Naive thymus-derived CD4-positive, alpha-beta T cell (primary cell): ENCODE measurements around the gene CPS1. TPM values are rescaled to one million over a fixed set of nuclear protein-coding genes. Genes with fewer than 3 reads are reported as not detected.

Experiments used
- ATAC-seq: fragments of 150-1000 bp; cut with Tn5 transposase; 2 replicates; pipeline ENCODE4 v1.10.0; 2021; ENCODE audit warnings: mild to moderate bottlenecking, moderate library complexity
- CTCF ChIA-PET: fragments of 350-600 bp; sonication (Branson Sonifier 250); formaldehyde crosslinking; loops from one replicate; lab custom pipeline; 2021; ENCODE audit warnings: antibody characterized with exemption; lab: Charles Lee
- POLR2A ChIA-PET: fragments of 350-600 bp; sonication (Branson Sonifier 250); formaldehyde crosslinking; loops from one replicate; lab custom pipeline; 2021; ENCODE audit warnings: antibody characterized with exemption, inconsistent platforms; lab: Charles Lee
- DNase-seq, 9 donors: peaks; one replicate each; pipeline versions ENCODE4 v3.0.0 to v3.0.0-alpha.2; 2020 to 2022; ENCODE audit warnings: mixed read lengths in 1 of 9
- H3K27ac ChIP-seq: one replicate; pipeline ENCODE4 v1.7.0; 2013; ENCODE audit warnings: mild to moderate bottlenecking, low read depth, low read length, moderate library complexity
- H3K27me3 ChIP-seq, 2 donors: one replicate each; pipeline ENCODE4 v1.7.0; 2013; ENCODE audit warnings: low read length in 2 of 2, mild to moderate bottlenecking in 2 of 2, moderate library complexity in 2 of 2; ENCODE audit not compliant: control insufficient read depth in 2 of 2, insufficient read depth in 2 of 2
- H3K36me3 ChIP-seq, 3 experiments: 1 replicate in 2 of 3; 2 replicates in 1 of 3; pipeline ENCODE4 v1.7.0; 2013; ENCODE audit warnings: low read length in 3 of 3, mild to moderate bottlenecking in 3 of 3, moderate library complexity in 1 of 3; ENCODE audit not compliant: insufficient read depth in 3 of 3, control insufficient read depth in 2 of 3
- H3K4me1 ChIP-seq, 2 donors: one replicate each; pipeline ENCODE4 v1.7.0; 2013; ENCODE audit warnings: low read length in 2 of 2, mild to moderate bottlenecking in 2 of 2, moderate library complexity in 1 of 2; ENCODE audit not compliant: control insufficient read depth in 2 of 2, insufficient read depth in 2 of 2
- H3K4me3 ChIP-seq: 2 replicates; pipeline ENCODE4 v1.7.0; 2013; ENCODE audit warnings: mild to moderate bottlenecking, low read length
- H3K9me3 ChIP-seq, 3 experiments: 1 replicate in 2 of 3; 2 replicates in 1 of 3; pipeline ENCODE4 v1.7.0; 2013; ENCODE audit warnings: low read length in 3 of 3; ENCODE audit not compliant: control insufficient read depth in 2 of 3
- H3K27ac Mint-ChIP-seq, 9 donors: one replicate each; pipeline ENCODE4 v1.8.0; 2020 to 2022; ENCODE audit warnings: mixed read lengths in 9 of 9, mild to moderate bottlenecking in 8 of 9, moderate library complexity in 5 of 9, inconsistent platforms in 2 of 9
- H3K27me3 Mint-ChIP-seq, 5 donors: one replicate each; pipeline ENCODE4 v1.8.0; 2021 to 2022; ENCODE audit warnings: mixed read lengths in 5 of 5, mild to moderate bottlenecking in 1 of 5
- H3K36me3 Mint-ChIP-seq, 5 donors: one replicate each; pipeline ENCODE4 v1.8.0; 2020 to 2022; ENCODE audit warnings: mixed read lengths in 5 of 5, mild to moderate bottlenecking in 3 of 5, inconsistent platforms in 1 of 5
- H3K4me1 Mint-ChIP-seq, 7 donors: one replicate each; pipeline ENCODE4 v1.8.0; 2020 to 2022; ENCODE audit warnings: mixed read lengths in 7 of 7, mild to moderate bottlenecking in 3 of 7, inconsistent platforms in 1 of 7
- H3K4me3 Mint-ChIP-seq, 10 donors: one replicate each; pipeline ENCODE4 v1.8.0; 2020 to 2022; ENCODE audit warnings: mild to moderate bottlenecking in 10 of 10, mixed read lengths in 10 of 10, moderate library complexity in 6 of 10, inconsistent platforms in 2 of 10
- H3K9me3 Mint-ChIP-seq, 11 donors: one replicate each; pipeline ENCODE4 v1.8.0; 2020 to 2022; ENCODE audit warnings: mixed read lengths in 11 of 11, mild to moderate bottlenecking in 4 of 11, inconsistent platforms in 1 of 11, moderate library complexity in 1 of 11
- intact Hi-C, 2 donors: fragments of 100-400 bp; cut with micrococcal nuclease; formaldehyde crosslinking; loops; one replicate each; pipeline ENCODE4 v1.15.1; 2023
- polyA plus RNA-seq, 2 donors: library from polyadenylated mRNA; unstranded; fragments of 300-500 nt; fragmentation: Illumina TruSeq; gene quantifications; one replicate each; pipeline ENCODE4 v1.2.3, GENCODE V29; 2021
- total RNA-seq, 6 experiments: library from RNA in 5 of 6; stranded (reverse) in 5 of 6; gene quantifications; 1 replicate in 5 of 6; 2 replicates in 1 of 6; pipeline ENCODE4 v1.2.3 and lab custom pipeline; 2021 to 2026

CPS1 gene
- total and polyA plus RNA-seq, 7 experiments from 2014 or later: 0.29 to 1.2 (median 0.73) TPM; not detected in 3

DNA sequence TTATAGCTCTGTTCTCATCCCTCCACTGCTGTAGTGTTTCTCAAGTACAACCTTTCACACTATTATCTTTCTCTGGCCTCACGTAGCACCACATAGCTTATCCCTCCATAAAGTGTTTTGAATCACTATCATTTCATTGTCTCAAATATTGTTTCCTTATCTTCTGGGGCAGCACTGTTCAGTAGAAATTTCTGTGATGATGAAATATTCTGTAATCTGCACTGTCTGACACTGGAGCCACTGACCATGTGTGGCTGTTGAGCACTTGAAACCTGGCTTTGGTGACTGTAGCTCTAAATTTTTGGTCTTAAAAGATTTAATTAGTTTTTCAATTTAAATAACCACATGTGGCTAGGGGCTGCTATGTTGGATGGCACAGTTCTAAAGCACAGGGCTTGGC lies 78.9 kb downstream of the CPS1 start:
- CTCF ChIA-PET: no interaction called here
- ATAC-seq: no peak
- no peak overlapping the region for H3K27ac Mint-ChIP-seq

DNA sequence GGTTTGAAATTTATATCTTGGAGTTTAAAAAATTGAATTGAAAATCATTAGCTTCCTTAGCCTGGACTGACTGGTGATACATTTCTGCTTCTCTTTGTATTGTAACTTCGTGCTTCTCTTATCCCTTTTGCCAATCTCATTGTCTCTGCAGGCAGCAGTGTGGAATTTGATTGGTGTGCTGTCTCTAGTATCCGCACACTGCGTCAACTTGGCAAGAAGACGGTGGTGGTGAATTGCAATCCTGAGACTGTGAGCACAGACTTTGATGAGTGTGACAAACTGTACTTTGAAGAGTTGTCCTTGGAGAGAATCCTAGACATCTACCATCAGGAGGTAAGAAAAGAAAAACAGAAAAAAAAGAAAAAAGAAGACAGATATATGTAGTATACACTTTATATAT lies 85.9 kb downstream of the CPS1 start:
- Histone ChIP-seq H3K27me3 (no peaks in the 10 kb centered on the region), H3K4me3 (no peak overlapping the region), H3K27ac (no peak overlapping the region), H3K9me3 (no peaks in the 10 kb centered on the region), H3K4me1 (no peaks in the 10 kb centered on the region), H3K36me3 (no peaks in the 10 kb centered on the region)
- H3K4me1 Mint-ChIP-seq: no peaks in the 10 kb centered on the region
- no peaks in the 10 kb centered on the region for H3K27me3 Mint-ChIP-seq
- no peaks in the 10 kb centered on the region for H3K36me3 Mint-ChIP-seq
- ChIA-PET POLR2A (no interaction called here), CTCF (no interaction called here)
- H3K4me3 Mint-ChIP-seq: no peak overlapping the region
- peaks cover 0 to 4% (median 0%) of the 10 kb centered on the region in 11 donors for H3K9me3 Mint-ChIP-seq
- DNase-seq: no peak
- no peak overlapping the region for H3K27ac Mint-ChIP-seq
- intact Hi-C loops: no loop called here
- ATAC-seq: no peak

More for the DNA sequence above, 78.9 kb downstream of the CPS1 start:
- Mint-ChIP-seq H3K27me3 (peaks cover 0 to 4% (median 0%) of the 10 kb centered on the region in 5 donors), H3K4me3 (no peak overlapping the region), H3K4me1 (no peaks in the 10 kb centered on the region), H3K36me3 (no peaks in the 10 kb centered on the region), H3K9me3 (peaks cover 0 to 4% (median 0%) of the 10 kb centered on the region in 11 donors)
- Histone ChIP-seq H3K27ac (no peak overlapping the region), H3K4me3 (no peak overlapping the region), H3K36me3 (no peaks in the 10 kb centered on the region), H3K27me3 (no peaks in the 10 kb centered on the region), H3K4me1 (no peaks in the 10 kb centered on the region), H3K9me3 (no peaks in the 10 kb centered on the region)
- intact Hi-C loops: no loop called here
- POLR2A ChIA-PET: no interaction called here
- DNase-seq: no peak

DNA sequence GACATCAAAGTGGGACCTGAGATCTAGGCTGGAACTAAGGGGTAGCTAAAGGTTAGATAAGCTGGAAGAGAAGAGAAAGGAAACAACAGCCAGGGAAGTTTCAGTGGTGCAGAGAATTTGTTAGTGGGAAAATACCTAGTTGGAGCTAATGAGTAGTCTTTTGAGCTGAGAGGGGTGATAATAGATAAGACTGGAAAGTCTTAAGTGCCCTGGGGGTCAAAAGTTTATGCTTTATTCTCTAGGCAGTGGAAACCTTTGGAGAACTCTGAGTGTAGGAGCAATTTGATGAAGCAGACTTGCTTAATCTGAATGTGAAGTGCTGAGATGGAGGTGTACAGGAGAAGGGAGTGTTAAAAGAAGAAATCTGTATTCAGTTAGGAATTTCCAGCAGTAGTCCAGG lies 90.8 kb downstream of the CPS1 start:
- DNase-seq (no peak), ATAC-seq (no peak)
- H3K9me3 Mint-ChIP-seq: no peaks in the 10 kb centered on the region
- no peak overlapping the region for H3K27ac Mint-ChIP-seq
- Histone ChIP-seq H3K9me3 (no peaks in the 10 kb centered on the region), H3K4me3 (no peak overlapping the region), H3K36me3 (no peaks in the 10 kb centered on the region), H3K4me1 (no peaks in the 10 kb centered on the region), H3K27me3 (no peaks in the 10 kb centered on the region), H3K27ac (no peak overlapping the region)
- POLR2A ChIA-PET: no interaction called here
- H3K36me3 Mint-ChIP-seq: no peaks in the 10 kb centered on the region
- H3K27me3 Mint-ChIP-seq: no peaks in the 10 kb centered on the region
- H3K4me3 Mint-ChIP-seq: no peak overlapping the region
- no peaks in the 10 kb centered on the region for H3K4me1 Mint-ChIP-seq
- CTCF ChIA-PET: no interaction called here
- intact Hi-C loops: no loop called here

DNA sequence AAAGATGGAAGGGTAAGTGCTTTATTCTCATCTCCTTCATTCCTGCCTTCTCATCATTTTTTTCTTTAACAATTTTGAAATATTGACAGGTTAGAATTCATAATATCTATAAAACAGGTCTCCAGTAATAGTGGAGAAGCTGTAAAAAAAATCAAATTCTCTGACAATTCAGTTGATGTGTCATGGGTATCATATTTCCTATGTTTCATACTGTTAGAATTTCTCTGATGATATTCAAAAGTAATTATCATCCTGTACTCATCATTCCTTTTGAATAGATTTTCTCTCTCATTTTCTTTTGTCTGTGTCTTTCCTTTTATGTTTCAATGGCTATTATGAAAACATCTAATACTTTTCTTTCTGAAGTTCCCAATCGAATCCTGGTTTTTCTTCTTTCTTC lies 97.7 kb downstream of the CPS1 start:
- intact Hi-C loops: no loop called here

DNA sequence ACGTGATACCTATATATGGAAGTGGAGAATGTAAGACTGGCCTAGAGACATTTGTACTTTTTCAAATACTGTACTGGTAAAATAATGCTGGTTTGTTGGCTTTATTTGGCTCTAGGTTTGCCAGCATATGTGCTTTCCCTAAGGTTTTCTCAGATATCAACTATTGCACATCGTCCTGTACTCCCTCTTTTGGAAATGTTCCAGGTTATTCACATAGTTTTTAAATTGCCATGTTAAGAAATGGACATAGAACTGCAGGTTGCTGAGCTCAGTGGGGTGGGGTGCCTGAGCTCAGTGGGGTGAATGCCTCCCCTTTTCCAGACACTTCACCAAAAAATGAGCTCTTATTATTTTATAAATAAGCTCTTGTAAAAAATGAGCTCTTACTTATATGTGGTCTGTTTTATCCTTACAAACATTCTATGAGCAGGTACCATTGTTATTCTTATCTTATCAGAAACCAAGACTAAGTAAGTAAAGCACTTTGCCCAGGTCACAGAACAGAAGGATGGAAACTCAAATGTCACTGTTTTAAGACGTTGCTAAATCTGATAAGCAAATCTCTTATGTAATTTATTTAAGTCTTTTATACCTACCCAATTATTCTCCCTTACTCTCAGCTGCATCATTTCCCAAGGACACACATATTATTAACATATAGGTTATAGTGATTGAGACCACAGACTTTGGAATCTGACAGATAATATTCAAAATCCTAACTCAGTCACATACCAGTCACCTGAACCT lies 99.0 kb downstream of the CPS1 start:
- Histone ChIP-seq H3K27me3 (no peaks in the 10 kb centered on the region), H3K9me3 (no peaks in the 10 kb centered on the region), H3K36me3 (no peaks in the 10 kb centered on the region), H3K27ac (no peak overlapping the region), H3K4me1 (no peaks in the 10 kb centered on the region), H3K4me3 (no peak overlapping the region)
- ATAC-seq: no peak
- intact Hi-C loops: no loop called here
- H3K27me3 Mint-ChIP-seq: no peaks in the 10 kb centered on the region
- POLR2A ChIA-PET: no interaction called here
- CTCF ChIA-PET: no interaction called here
- peaks cover 0 to 4% (median 0%) of the 10 kb centered on the region in 5 donors for H3K36me3 Mint-ChIP-seq
- H3K9me3 Mint-ChIP-seq: peaks cover 0 to 7% (median 4%) of the 10 kb centered on the region in 11 donors
- H3K27ac Mint-ChIP-seq: no peak overlapping the region
- no peak for DNase-seq
- no peaks in the 10 kb centered on the region for H3K4me1 Mint-ChIP-seq
- no peak overlapping the region for H3K4me3 Mint-ChIP-seq

More for the DNA sequence above, 97.7 kb downstream of the CPS1 start:
- ChIA-PET POLR2A (no interaction called here), CTCF (no interaction called here)
- Mint-ChIP-seq H3K4me3 (no peak overlapping the region), H3K27ac (no peak overlapping the region), H3K4me1 (no peaks in the 10 kb centered on the region), H3K9me3 (no peaks in the 10 kb centered on the region), H3K36me3 (peaks cover 0 to 4% (median 0%) of the 10 kb centered on the region in 5 donors), H3K27me3 (no peaks in the 10 kb centered on the region)
- no peak for DNase-seq
- Histone ChIP-seq H3K4me3 (no peak overlapping the region), H3K36me3 (no peaks in the 10 kb centered on the region), H3K9me3 (no peaks in the 10 kb centered on the region), H3K4me1 (no peaks in the 10 kb centered on the region), H3K27me3 (no peaks in the 10 kb centered on the region), H3K27ac (no peak overlapping the region)
- no peak for ATAC-seq

DNA sequence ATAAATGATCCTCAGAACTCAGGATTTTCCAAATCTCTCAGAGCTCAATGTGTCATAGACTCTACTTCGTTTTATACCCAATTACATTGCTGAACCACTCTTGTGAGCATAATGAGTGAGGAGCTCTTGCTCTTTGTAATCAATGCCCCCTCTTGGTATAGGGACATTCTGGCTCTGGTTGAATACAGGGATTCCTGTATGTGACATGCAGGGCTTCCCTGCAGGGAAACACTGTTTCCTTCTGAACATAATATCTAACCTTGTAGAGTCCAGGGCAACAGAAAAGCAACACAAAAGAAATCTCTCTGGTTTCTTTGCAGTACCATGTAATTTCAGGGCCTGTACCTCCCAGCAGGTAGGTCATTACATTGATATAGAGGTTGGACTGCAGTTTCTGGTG lies 101.5 kb downstream of the CPS1 start:
- no peak overlapping the region for H3K4me3 ChIP-seq
- no peaks in the 10 kb centered on the region for H3K27me3 ChIP-seq
- H3K27ac Mint-ChIP-seq: no peak overlapping the region
- ATAC-seq (no peak), DNase-seq (no peak)
- intact Hi-C loops: no loop called here
- no peaks in the 10 kb centered on the region for H3K4me1 Mint-ChIP-seq
- no peaks in the 10 kb centered on the region for H3K27me3 Mint-ChIP-seq
- no peak overlapping the region for H3K27ac ChIP-seq
- no peaks in the 10 kb centered on the region for H3K4me1 ChIP-seq
- POLR2A ChIA-PET: no interaction called here
- peaks cover 0 to 4% (median 4%) of the 10 kb centered on the region in 5 donors for H3K36me3 Mint-ChIP-seq
- CTCF ChIA-PET: no interaction called here
- H3K9me3 Mint-ChIP-seq: peaks cover 0 to 14% (median 4%) of the 10 kb centered on the region in 11 donors
- no peak overlapping the region for H3K4me3 Mint-ChIP-seq
- H3K9me3 ChIP-seq: no peaks in the 10 kb centered on the region
- H3K36me3 ChIP-seq: no peaks in the 10 kb centered on the region

DNA sequence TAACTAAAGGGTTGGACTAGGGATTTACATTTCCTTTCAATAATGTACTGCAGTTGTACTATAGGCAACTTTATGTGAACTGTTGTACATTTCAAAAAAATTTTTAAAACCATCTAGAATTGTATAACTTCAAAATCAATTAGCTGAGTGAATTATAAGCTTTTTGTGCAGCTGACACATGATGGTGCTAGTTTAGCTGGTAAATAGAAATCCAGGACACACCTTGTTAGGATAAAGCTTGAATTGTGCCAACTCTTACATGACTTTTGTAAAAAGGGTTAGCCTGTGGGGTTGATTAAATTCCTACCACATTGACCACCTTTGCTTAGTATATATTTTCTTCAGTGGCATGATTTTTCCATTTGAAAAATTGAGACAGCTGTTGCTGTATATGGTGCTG lies 104.4 kb downstream of the CPS1 start:
- H3K27me3 Mint-ChIP-seq: no peaks in the 10 kb centered on the region
- ChIA-PET CTCF (no interaction called here), POLR2A (no interaction called here)
- no peaks in the 10 kb centered on the region for H3K4me1 Mint-ChIP-seq
- no peak overlapping the region for H3K27ac Mint-ChIP-seq
- ATAC-seq (no peak), DNase-seq (no peak)
- H3K4me3 ChIP-seq: no peak overlapping the region
- intact Hi-C loops: loop anchor here in 1 of 2 donors (5.0 kb wide), 1 partner anchor 497 kb away; no protein-coding TSS in a partner anchor
- no peak overlapping the region for H3K4me3 Mint-ChIP-seq
- peaks cover 0 to 14% (median 4%) of the 10 kb centered on the region in 11 donors for H3K9me3 Mint-ChIP-seq
- no peak overlapping the region for H3K27ac ChIP-seq
- H3K9me3 ChIP-seq: no peaks in the 10 kb centered on the region
- H3K36me3 Mint-ChIP-seq: peaks cover 0 to 4% (median 4%) of the 10 kb centered on the region in 5 donors
- no peaks in the 10 kb centered on the region for H3K27me3 ChIP-seq
- H3K4me1 ChIP-seq: no peaks in the 10 kb centered on the region
- no peaks in the 10 kb centered on the region for H3K36me3 ChIP-seq
